SK-N-SH (cell line): ENCODE data around the gene CDC25B. TPM values are rescaled to one million over a fixed set of nuclear protein-coding genes. Genes with fewer than 3 reads are reported as not detected.
"Not testable (repeated sequence)": the region's sequence is repeated elsewhere in the genome, so short reads cannot be mapped to it uniquely, and the experiment has no call there.

Experiments
- CTCF ChIA-PET: fragments of 300-600, 350-600 bp; formaldehyde crosslinking; extraction: SDS; loops from one replicate; lab custom pipeline; 2021; lab: Yijun Ruan, JAX
- POLR2A ChIA-PET: fragments of 350-600 bp; sonication (Branson Sonifier 250); formaldehyde crosslinking; extraction: SDS; loops from one replicate; lab custom pipeline; 2020; ENCODE audit warnings: antibody characterized with exemption, inconsistent platforms; lab: Yijun Ruan, JAX
- DNase-seq: peaks from one replicate; pipeline ENCODE4 v3.0.0; 2012
- H2AFZ ChIP-seq: fragments of 200-600 bp; sonication (generic); 2 replicates; pipeline ENCODE4 v1.8.1; 2016; ENCODE audit warnings: antibody characterized with exemption, mild to moderate bottlenecking, low read depth
- H3F3A ChIP-seq: fragments of 200-600 bp; sonication (generic); replicated peaks from 2 replicates; pipeline ENCODE3; 2016; ENCODE audit warnings: antibody characterized with exemption, mild to moderate bottlenecking; ENCODE audit not compliant: insufficient read depth
- H3K27ac ChIP-seq, 2 experiments: fragments of 200-500 bp in 1 of 2; fragments of 200-600 bp in 1 of 2; sonication (Bioruptor generic) in 1 of 2; sonication (generic), shearing (Covaris generic) in 1 of 2; 2 replicates each; pipeline versions ENCODE4 v1.5.1 to v1.6.1; 2014 to 2016; ENCODE audit warnings: low read depth in 2 of 2, inconsistent platforms in 1 of 2, low read length in 1 of 2, mild to moderate bottlenecking in 1 of 2, mixed read lengths in 1 of 2
- H3K27me3 ChIP-seq: fragments of 200-600 bp; sonication (generic), shearing (Covaris generic); 2 replicates; pipeline ENCODE4 v1.6.1; 2016; ENCODE audit warnings: mixed run types; ENCODE audit not compliant: insufficient read depth
- H3K36me3 ChIP-seq, 2 experiments: fragments of 200-500 bp in 1 of 2; fragments of 200-600 bp in 1 of 2; sonication (Bioruptor generic) in 1 of 2; sonication (generic) in 1 of 2; replicated peaks in 1 of 2; 2 replicates each; pipeline versions ENCODE3 to v1.5.1; 2014 to 2016; ENCODE audit warnings: low read length in 1 of 2, mild to moderate bottlenecking in 1 of 2; ENCODE audit not compliant: insufficient read depth in 2 of 2, control insufficient read depth in 1 of 2
- H3K4me1 ChIP-seq, 2 experiments: fragments of 200-500 bp in 1 of 2; fragments of 200-600 bp in 1 of 2; sonication (Bioruptor generic) in 1 of 2; sonication (generic), shearing (Covaris generic) in 1 of 2; 2 replicates each; pipeline versions ENCODE4 v1.5.1 to v1.6.1; 2014 to 2016; ENCODE audit warnings: low read depth in 1 of 2, low read length in 1 of 2, mixed run types in 1 of 2; ENCODE audit not compliant: insufficient read depth in 2 of 2, control insufficient read depth in 1 of 2
- H3K4me2 ChIP-seq: fragments of 200-600 bp; sonication (generic), shearing (Covaris generic); 2 replicates; pipeline ENCODE4 v1.6.1; 2017; ENCODE audit warnings: mixed run types
- H3K4me3 ChIP-seq, 2 experiments: fragments of 200-500 bp in 1 of 2; fragments of 200-600 bp in 1 of 2; sonication (Bioruptor generic) in 1 of 2; sonication (generic), shearing (Covaris generic) in 1 of 2; 2 replicates each; pipeline versions ENCODE4 v1.5.1 to v1.8.1; 2014 to 2016; ENCODE audit warnings: low read depth in 2 of 2, inconsistent platforms in 1 of 2, low read length in 1 of 2, mild to moderate bottlenecking in 1 of 2, mixed read lengths in 1 of 2, moderate library complexity in 1 of 2
- H3K79me2 ChIP-seq: fragments of 200-600 bp; sonication (generic); 2 replicates; pipeline ENCODE4 v1.8.1; 2017; ENCODE audit warnings: mild to moderate bottlenecking; ENCODE audit not compliant: insufficient read depth
- H3K9ac ChIP-seq: fragments of 200-600 bp; sonication (generic); 2 replicates; pipeline ENCODE4 v1.6.1; 2017; ENCODE audit warnings: mixed run types
- H3K9me2 ChIP-seq: fragments of 200-600 bp; sonication (generic); 2 replicates; pipeline ENCODE4 v1.6.1; 2017; ENCODE audit warnings: mixed run types
- H3K9me3 ChIP-seq: fragments of 200-600 bp; sonication (generic); 2 replicates; pipeline ENCODE4 v1.6.1; 2017; ENCODE audit warnings: mixed run types, mild to moderate bottlenecking, moderate library complexity
- H4K20me1 ChIP-seq: fragments of 200-600 bp; sonication (generic); 2 replicates; pipeline ENCODE4 v1.6.1; 2017; ENCODE audit warnings: mild to moderate bottlenecking, mixed run types; ENCODE audit not compliant: insufficient read depth
- EP300 ChIP-seq, 2 experiments: IDR thresholded peaks; 2 replicates each; pipeline versions ENCODE4 v1.4.0 to v1.6.1; 2012; ENCODE audit warnings: borderline replicate concordance in 1 of 2, low read depth in 1 of 2, low read length in 1 of 2
- EZH2phosphoT487 ChIP-seq: fragments of 200-600 bp; sonication (generic); IDR thresholded peaks from 2 replicates; pipeline ENCODE4 v1.6.1; 2017; ENCODE audit warnings: low read depth, mixed run types, mild to moderate bottlenecking, antibody characterized with exemption, moderate library complexity, borderline replicate concordance
- IRF3 ChIP-seq: fragments of 150-350 bp; IDR thresholded peaks from 2 replicates; pipeline ENCODE4 v1.6.1; 2016; ENCODE audit warnings: mild to moderate bottlenecking, low read depth, low read length
- MAX ChIP-seq: IDR thresholded peaks from 2 replicates; pipeline ENCODE4 v1.4.0; 2012; ENCODE audit warnings: low read depth
- MXI1 ChIP-seq: IDR thresholded peaks from 2 replicates; pipeline ENCODE4 v1.6.1; 2012; ENCODE audit warnings: mild to moderate bottlenecking, low read depth, low read length, improper control_type of control experiment
- NFIC ChIP-seq: IDR thresholded peaks from 2 replicates; pipeline ENCODE4 v1.4.0; 2012; ENCODE audit warnings: borderline replicate concordance
- POLR2AphosphoS5 ChIP-seq: IDR thresholded peaks from 2 replicates; pipeline ENCODE4 v1.6.1; 2012; ENCODE audit warnings: low read depth, low read length
- RXRA ChIP-seq: IDR thresholded peaks from 2 replicates; pipeline ENCODE4 v1.4.0; 2012; ENCODE audit warnings: low read depth, mild to moderate bottlenecking, borderline replicate concordance
- ZBTB33 ChIP-seq: IDR thresholded peaks from 2 replicates; pipeline ENCODE4 v1.4.0; 2012; ENCODE audit warnings: low read depth, borderline replicate concordance
- WGBS: methylation state at CpG from one replicate; pipeline ENCODE4 v1.1.6; 2017; ENCODE audit warnings: low lambda C conversion rate; 5-methylcytosine and 5-hydroxymethylcytosine counted together
- polyA plus RNA-seq, 3 experiments: library from polyadenylated mRNA; depleted of rRNA; stranded (reverse); fragments of >200 nt; gene quantifications; 2 replicates each; pipeline ENCODE4 v1.2.3, GENCODE V29; 2012

The CDC25B gene
- polyA plus RNA-seq, 1 of the 3 experiments (the other 2 are of a cell fraction), result 56.5 TPM

GRCh38 chr20:3788685-3789155, 7.4 kb upstream of the CDC25B start:
- WGBS, result 39% methylated on average over 4 of the region's 4 CpGs
- ChIA-PET POLR2A (no interaction called here), CTCF (interaction anchor here (0.6 to 6.4 kb wide), 5 partner anchors 25 to 243 kb away, joined by 3 to 161 read pairs (median 42); partner anchors contain the start of gene AP5S1)

GRCh38 chr20:3789201-3789600, 6.9 kb upstream of the CDC25B start:
- H3K4me2 ChIP-seq, DNase-seq, H3K27me3 ChIP-seq, H3K27ac ChIP-seq, H3K9ac ChIP-seq, POLR2A ChIA-PET, H3F3A ChIP-seq, H3K9me3 ChIP-seq, H3K4me3 ChIP-seq, H3K36me3 ChIP-seq, H3K9me2 ChIP-seq: not testable (repeated sequence)
- peaks cover 19 to 21% of the 10 kb centered on the region in 2 experiments; a peak in 3 of 4 replicates for H3K4me1 ChIP-seq
- H2AFZ ChIP-seq, result 0 out of 2 replicates have a peak overlapping the region, but pooled peaks have one; percentile 63
- H3K79me2 ChIP-seq, result peaks cover 20% of the 10 kb centered on the region
- CTCF ChIA-PET, result interaction anchor here (0.6 to 6.4 kb wide), 5 partner anchors 24 to 244 kb away, joined by 3 to 161 read pairs (median 42); partner anchors contain the start of gene AP5S1
- WGBS, result 84% methylated on average over 4 of the region's 4 CpGs
- peaks cover 19% of the 10 kb centered on the region for H4K20me1 ChIP-seq

More at GRCh38 chr20:3788685-3789155, 7.4 kb upstream of the CDC25B start:
- H3K36me3 ChIP-seq, result peaks cover 7 to 9% of the 10 kb centered on the region in 2 experiments
- H3K4me3 ChIP-seq, result no peak overlapping the region
- H3K27ac ChIP-seq, result no peak overlapping the region
- no peaks in the 10 kb centered on the region for H3K27me3 ChIP-seq
- no peaks in the 10 kb centered on the region for H3F3A ChIP-seq
- peaks cover 23% of the 10 kb centered on the region for H4K20me1 ChIP-seq
- H2AFZ ChIP-seq, result 0 out of 2 replicates have a peak overlapping the region, but pooled peaks have one; percentile 63
- H3K9me2 ChIP-seq, result no peaks in the 10 kb centered on the region
- no peak for DNase-seq
- no peak overlapping the region for H3K9ac ChIP-seq
- H3K4me2 ChIP-seq, result no peak overlapping the region
- no peaks in the 10 kb centered on the region for H3K9me3 ChIP-seq
- no peak for TF ChIP-seq EP300 (IDR thresholded peaks at IDR 0.05; ENCODE audit: borderline replicate concordance in 1 of 2, low read depth in 1 of 2, low read length in 1 of 2)
- TF ChIP-seq NFIC, result no peak
- TF ChIP-seq IRF3, result no peak
- no peak for TF ChIP-seq MXI1
- TF ChIP-seq RXRA, result no peak
- TF ChIP-seq MAX, result no peak
- TF ChIP-seq POLR2AphosphoS5, result no peak
- TF ChIP-seq EZH2phosphoT487, result no peak
- TF ChIP-seq ZBTB33, result no peak
- H3K79me2 ChIP-seq, result peaks cover 25% of the 10 kb centered on the region
- H3K4me1 ChIP-seq, result peaks cover 22 to 25% of the 10 kb centered on the region in 2 experiments; a peak in 3 of 4 replicates

- CTCF ChIA-PET, result interaction anchor here (1.7 to 3.5 kb wide), 4 partner anchors 8 to 61 kb away, joined by 5 to 51 read pairs (median 18); partner anchors contain the start of genes AP5S1, CENPB and SPEF1
These were observed 1.9 kb upstream of the CDC25B start for GRCh38 chr20:3794168-3794567.

More at GRCh38 chr20:3794168-3794567, 1.9 kb upstream of the CDC25B start:
- H3K4me3 ChIP-seq, H3F3A ChIP-seq, H3K27ac ChIP-seq, H3K9ac ChIP-seq, DNase-seq, POLR2A ChIA-PET, H4K20me1 ChIP-seq, H3K4me2 ChIP-seq, H3K9me3 ChIP-seq, H2AFZ ChIP-seq, H3K9me2 ChIP-seq, H3K27me3 ChIP-seq: not testable (repeated sequence)
- Histone ChIP-seq H3K79me2 (peaks cover 36% of the 10 kb centered on the region), H3K4me1 (peaks cover 17 to 26% of the 10 kb centered on the region in 2 experiments; a peak in 3 of 4 replicates), H3K36me3 (peaks cover 12% of the 10 kb centered on the region in 2 experiments)
- WGBS, result 100% methylated on average over 1 of the region's 3 CpGs
